ENCODE data around the gene GAS6. TPM values are rescaled to one million over a fixed set of nuclear protein-coding genes. Genes with fewer than 3 reads are reported as not detected.

The GAS6 gene
- total RNA-seq, 1 experiment from 2014 or later, result 93.8 TPM

GRCh38 chr13:113802761-113803160 lies 61.1 kb downstream of the GAS6 start:
- no peaks in the 10 kb centered on the region for H3F3A ChIP-seq (ENCODE audit: insufficient read depth, low read depth)
- H3K9me2 ChIP-seq (ENCODE audit: insufficient read depth), result no peaks in the 10 kb centered on the region
- no peak overlapping the region for H3K27ac ChIP-seq
- H3K4me1 ChIP-seq (replicated peaks; ENCODE audit: insufficient read depth), result no peaks in the 10 kb centered on the region
- no peaks in the 10 kb centered on the region for H4K20me1 ChIP-seq (ENCODE audit: insufficient read depth)
- BruUV-seq (replicated peaks), result no TSS peak
- no peak overlapping the region for H2AFZ ChIP-seq
- TF ChIP-seq EZH2 (IDR thresholded peaks at IDR 0.05; ENCODE audit: low read depth), result no peak
- TF ChIP-seq CTCF (conservative IDR thresholded peaks at IDR 0.05), result no peak
- H3K9me3 ChIP-seq (ENCODE audit: insufficient read depth, low read depth), result no peaks in the 10 kb centered on the region
- peaks cover 69% of the 10 kb centered on the region for H3K27me3 ChIP-seq (ENCODE audit: insufficient read depth, low read depth)
- H3K36me3 ChIP-seq (ENCODE audit: low read depth), result no peaks in the 10 kb centered on the region
- H3K4me2 ChIP-seq, result no peak overlapping the region
- POLR2A ChIA-PET (ENCODE audit: unreplicated experiment), result no interaction called here
- no peak overlapping the region for H3K4me3 ChIP-seq
- CTCF ChIA-PET, result no interaction called here
- intact Hi-C loops (cut with micrococcal nuclease; ENCODE audit: unreplicated experiment), result no loop called here
- DNase-seq, result no peak
- H3K79me2 ChIP-seq (ENCODE audit: low read depth), result no peaks in the 10 kb centered on the region

- H4K20me1 ChIP-seq (ENCODE audit: insufficient read depth), result no peaks in the 10 kb centered on the region
- intact Hi-C loops (cut with micrococcal nuclease; ENCODE audit: unreplicated experiment), result no loop called here
- peak in 1 of 2 experiments; percentile 28 for DNase-seq
- H2AFZ ChIP-seq, result no peak overlapping the region
- TF ChIP-seq CTCF (conservative IDR thresholded peaks at IDR 0.05), result no peak
- TF ChIP-seq EZH2 (IDR thresholded peaks at IDR 0.05; ENCODE audit: low read depth), result no peak
- no peak overlapping the region for H3K27ac ChIP-seq
- no peak overlapping the region for H3K4me3 ChIP-seq
- no peaks in the 10 kb centered on the region for H3K36me3 ChIP-seq (ENCODE audit: low read depth)
- H3K9me2 ChIP-seq (ENCODE audit: insufficient read depth), result no peaks in the 10 kb centered on the region
- H3K27me3 ChIP-seq (ENCODE audit: insufficient read depth, low read depth), result peaks cover 68% of the 10 kb centered on the region
- no peaks in the 10 kb centered on the region for H3K4me1 ChIP-seq (replicated peaks; ENCODE audit: insufficient read depth)
- H3K4me2 ChIP-seq, result no peak overlapping the region
- CTCF ChIA-PET, result no interaction called here
- POLR2A ChIA-PET (ENCODE audit: unreplicated experiment), result no interaction called here
- no peaks in the 10 kb centered on the region for H3K9me3 ChIP-seq (ENCODE audit: insufficient read depth, low read depth)
- BruUV-seq (replicated peaks), result no TSS peak
- no peaks in the 10 kb centered on the region for H3K79me2 ChIP-seq (ENCODE audit: low read depth)
- no peaks in the 10 kb centered on the region for H3F3A ChIP-seq (ENCODE audit: insufficient read depth, low read depth)
Observed at GRCh38 chr13:113802090-113802531, 61.8 kb downstream of the GAS6 start.

GRCh38 chr13:113801289-113801961 lies 62.5 kb downstream of the GAS6 start:
- no peaks in the 10 kb centered on the region for H3F3A ChIP-seq (ENCODE audit: insufficient read depth, low read depth)
- POLR2A ChIA-PET (ENCODE audit: unreplicated experiment), result no interaction called here
- H4K20me1 ChIP-seq (ENCODE audit: insufficient read depth), result no peaks in the 10 kb centered on the region
- BruUV-seq (replicated peaks), result no TSS peak
- no peak overlapping the region for H3K4me3 ChIP-seq
- H2AFZ ChIP-seq, result no peak overlapping the region
- H3K9me2 ChIP-seq (ENCODE audit: insufficient read depth), result no peaks in the 10 kb centered on the region
- H3K27me3 ChIP-seq (ENCODE audit: insufficient read depth, low read depth), result peaks cover 65% of the 10 kb centered on the region
- H3K36me3 ChIP-seq (ENCODE audit: low read depth), result no peaks in the 10 kb centered on the region
- H3K4me1 ChIP-seq (replicated peaks; ENCODE audit: insufficient read depth), result no peaks in the 10 kb centered on the region
- intact Hi-C loops (cut with micrococcal nuclease; ENCODE audit: unreplicated experiment), result no loop called here
- no peaks in the 10 kb centered on the region for H3K9me3 ChIP-seq (ENCODE audit: insufficient read depth, low read depth)
- CTCF ChIA-PET, result no interaction called here
- H3K79me2 ChIP-seq (ENCODE audit: low read depth), result no peaks in the 10 kb centered on the region
- H3K27ac ChIP-seq, result no peak overlapping the region
- no peak for TF ChIP-seq EZH2 (IDR thresholded peaks at IDR 0.05; ENCODE audit: low read depth)
- H3K4me2 ChIP-seq, result no peak overlapping the region
- DNase-seq, result no peak

GRCh38 chr13:113800576-113800926 lies 63.3 kb downstream of the GAS6 start:
- H2AFZ ChIP-seq, result no peak overlapping the region
- H3K36me3 ChIP-seq (ENCODE audit: low read depth), result no peaks in the 10 kb centered on the region
- no peaks in the 10 kb centered on the region for H3K79me2 ChIP-seq (ENCODE audit: low read depth)
- DNase-seq, result no peak
- no peak overlapping the region for H3K4me2 ChIP-seq
- no peaks in the 10 kb centered on the region for H3K9me2 ChIP-seq (ENCODE audit: insufficient read depth)
- POLR2A ChIA-PET (ENCODE audit: unreplicated experiment), result no interaction called here
- CTCF ChIA-PET, result no interaction called here
- TF ChIP-seq CTCF (conservative IDR thresholded peaks at IDR 0.05) (no peak), EZH2 (IDR thresholded peaks at IDR 0.05; ENCODE audit: low read depth) (no peak)
- intact Hi-C loops (cut with micrococcal nuclease; ENCODE audit: unreplicated experiment), result no loop called here
- H3K27ac ChIP-seq, result no peak overlapping the region
- H3K27me3 ChIP-seq (ENCODE audit: insufficient read depth, low read depth), result peaks cover 66% of the 10 kb centered on the region
- no peak overlapping the region for H3K4me3 ChIP-seq
- H4K20me1 ChIP-seq (ENCODE audit: insufficient read depth), result no peaks in the 10 kb centered on the region
- no TSS peak for BruUV-seq (replicated peaks)
- no peaks in the 10 kb centered on the region for H3K4me1 ChIP-seq (replicated peaks; ENCODE audit: insufficient read depth)
- no peaks in the 10 kb centered on the region for H3K9me3 ChIP-seq (ENCODE audit: insufficient read depth, low read depth)
- H3F3A ChIP-seq (ENCODE audit: insufficient read depth, low read depth), result no peaks in the 10 kb centered on the region

Measured in PC-9 (cell line).